NOMO-1 treated with dmso at 0.1 percent for 144 hours (cell line): ENCODE measurements around the gene RNF223.

ENCODE experiments used
- DNase-seq: peaks from one replicate; lab custom pipeline; 2025; ENCODE audit not compliant: unreplicated experiment; lab: John Stamatoyannopoulos, UW

The RNF223 gene

GRCh38 chr1:1047407-1047806, 26.7 kb downstream of the RNF223 start:
- DNase-seq, result no peak

- no peak for DNase-seq
Observed at GRCh38 chr1:1046767-1047166, 27.3 kb downstream of the RNF223 start.

- DNase-seq, result no peak
Observed at GRCh38 chr1:1046243-1046642, 27.9 kb downstream of the RNF223 start.

DNA sequence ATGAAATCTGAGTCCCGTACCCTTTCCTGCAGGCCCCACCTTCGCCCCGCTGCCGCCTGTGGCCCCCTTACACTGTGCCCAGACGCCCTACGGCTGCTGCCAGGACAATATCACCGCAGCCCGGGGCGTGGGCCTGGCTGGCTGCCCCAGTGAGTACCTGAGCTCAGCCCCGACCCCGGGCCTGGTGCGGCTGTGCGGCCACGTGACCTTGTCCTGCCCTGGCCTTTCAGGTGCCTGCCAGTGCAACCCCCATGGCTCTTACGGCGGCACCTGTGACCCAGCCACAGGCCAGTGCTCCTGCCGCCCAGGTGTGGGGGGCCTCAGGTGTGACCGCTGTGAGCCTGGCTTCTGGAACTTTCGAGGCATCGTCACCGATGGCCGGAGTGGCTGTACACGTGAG, 29.0 kb downstream of the RNF223 start:
- no peak for DNase-seq

- no peak for DNase-seq
Observed at GRCh38 chr1:1044455-1045078, 29.5 kb downstream of the RNF223 start.

DNA sequence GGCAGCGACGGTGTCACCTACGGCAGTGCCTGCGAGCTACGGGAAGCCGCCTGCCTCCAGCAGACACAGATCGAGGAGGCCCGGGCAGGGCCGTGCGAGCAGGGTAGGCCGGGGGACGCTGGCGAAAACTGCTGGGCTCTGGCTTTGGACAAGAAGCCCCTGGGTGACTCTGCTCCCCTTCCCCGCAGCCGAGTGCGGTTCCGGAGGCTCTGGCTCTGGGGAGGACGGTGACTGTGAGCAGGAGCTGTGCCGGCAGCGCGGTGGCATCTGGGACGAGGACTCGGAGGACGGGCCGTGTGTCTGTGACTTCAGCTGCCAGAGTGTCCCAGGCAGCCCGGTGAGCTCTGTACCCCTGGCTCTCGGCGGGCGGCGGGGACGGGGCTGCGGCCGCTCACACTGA, 30.2 kb downstream of the RNF223 start:
- no peak for DNase-seq

DNA sequence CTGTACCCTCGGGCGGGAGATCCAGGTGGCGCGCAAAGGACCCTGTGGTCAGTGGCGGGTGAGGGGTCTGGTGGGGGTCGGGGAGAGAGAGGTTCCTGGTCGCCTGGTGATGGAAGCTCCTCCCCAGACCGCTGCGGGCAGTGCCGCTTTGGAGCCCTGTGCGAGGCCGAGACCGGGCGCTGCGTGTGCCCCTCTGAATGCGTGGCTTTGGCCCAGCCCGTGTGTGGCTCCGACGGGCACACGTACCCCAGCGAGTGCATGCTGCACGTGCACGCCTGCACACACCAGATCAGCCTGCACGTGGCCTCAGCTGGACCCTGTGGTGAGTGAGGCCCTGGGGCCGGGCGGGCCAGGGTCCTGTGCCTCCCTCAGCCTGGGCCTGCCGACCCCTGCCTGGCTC, 30.7 kb downstream of the RNF223 start:
- no peak for DNase-seq

DNA sequence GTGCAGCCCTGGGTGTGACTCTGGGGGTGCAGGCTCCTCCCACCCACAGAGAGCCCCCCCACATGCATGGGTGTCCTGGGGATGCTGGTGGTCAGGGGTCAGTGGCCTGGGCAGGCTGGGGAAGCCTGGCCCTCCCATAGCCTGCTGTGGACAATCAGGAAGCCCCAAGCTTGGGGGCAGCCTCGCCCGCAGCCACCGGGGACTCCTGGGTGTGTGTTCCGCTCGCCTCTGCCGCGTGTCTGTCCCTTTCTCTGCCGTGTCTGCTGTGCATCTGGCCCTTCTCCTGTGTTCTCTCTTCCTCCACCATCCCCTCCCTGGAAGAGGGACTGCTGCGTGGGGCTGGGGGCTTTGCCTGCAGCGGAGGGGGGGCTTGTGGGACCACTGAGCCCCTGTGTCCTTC, 31.3 kb downstream of the RNF223 start:
- DNase-seq, result no peak

- no peak for DNase-seq
Observed at GRCh38 chr1:1041873-1042272, 32.2 kb downstream of the RNF223 start.

DNA sequence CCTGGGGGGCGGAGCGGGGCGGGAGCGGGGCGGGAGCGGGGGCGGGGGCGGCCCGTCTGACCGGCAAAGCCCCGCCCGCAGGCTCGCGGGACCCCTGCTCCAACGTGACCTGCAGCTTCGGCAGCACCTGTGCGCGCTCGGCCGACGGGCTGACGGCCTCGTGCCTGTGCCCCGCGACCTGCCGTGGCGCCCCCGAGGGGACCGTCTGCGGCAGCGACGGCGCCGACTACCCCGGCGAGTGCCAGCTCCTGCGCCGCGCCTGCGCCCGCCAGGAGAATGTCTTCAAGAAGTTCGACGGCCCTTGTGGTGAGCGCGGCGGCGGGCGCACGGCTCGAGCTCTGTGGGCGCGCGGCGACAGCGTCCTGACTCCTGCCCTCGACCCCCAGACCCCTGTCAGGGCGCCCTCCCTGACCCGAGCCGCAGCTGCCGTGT, 33.0 kb downstream of the RNF223 start:
- no peak for DNase-seq

- DNase-seq, result peak; percentile 49
Observed at GRCh38 chr1:1040004-1040991, 33.8 kb downstream of the RNF223 start.

- DNase-seq, result peak; percentile 43
Observed at GRCh38 chr1:1039145-1039910, 34.8 kb downstream of the RNF223 start.

- DNase-seq, result peak; percentile 78
Observed at GRCh38 chr1:1038694-1039093, 35.4 kb downstream of the RNF223 start.

DNA sequence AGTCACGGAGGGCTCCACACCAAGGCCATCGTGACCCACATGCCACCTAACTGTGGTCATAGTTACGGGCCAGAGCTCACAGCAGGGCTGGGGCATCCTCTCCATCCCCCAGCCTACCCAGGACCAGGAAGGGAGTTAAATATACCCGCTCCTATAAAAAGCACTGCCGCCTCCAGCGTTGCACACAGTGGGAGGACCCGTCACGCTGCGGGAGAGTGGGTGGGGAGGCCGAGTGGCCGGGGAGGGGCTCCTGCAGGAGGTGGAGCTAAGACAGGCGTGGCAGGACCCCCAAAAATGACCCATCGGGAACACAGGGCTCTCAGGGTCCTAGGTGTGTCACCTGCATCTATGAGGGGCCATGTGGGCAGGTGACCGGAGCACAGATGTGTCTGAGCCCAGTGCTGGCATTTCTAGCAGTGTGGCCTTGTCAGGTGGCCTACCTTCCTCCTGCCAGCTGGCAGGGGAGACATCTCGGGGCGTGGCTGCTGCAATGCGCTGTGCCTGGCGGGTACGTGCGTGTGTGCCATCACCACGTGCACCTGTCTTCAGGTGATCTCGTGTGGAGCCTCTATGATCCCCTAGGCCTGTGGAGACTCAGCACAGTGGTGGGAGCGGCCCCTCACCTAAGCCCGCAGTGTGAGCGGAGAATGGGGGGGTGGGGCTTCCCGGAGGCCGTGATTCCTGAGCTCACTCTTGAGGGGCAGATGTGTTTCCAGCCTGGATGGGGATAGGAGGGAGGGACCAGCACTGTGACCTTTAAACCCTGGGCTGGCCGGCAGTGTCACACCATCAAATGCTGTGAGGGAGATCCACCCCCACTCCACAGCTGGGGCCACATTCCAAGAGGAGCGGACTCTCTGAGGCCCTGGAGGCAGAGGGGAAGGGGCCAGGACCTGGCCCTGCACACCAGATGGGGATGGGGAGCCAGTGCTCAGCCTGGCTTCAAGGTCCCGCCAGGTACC, 36.5 kb downstream of the RNF223 start:
- DNase-seq, result no peak

DNA sequence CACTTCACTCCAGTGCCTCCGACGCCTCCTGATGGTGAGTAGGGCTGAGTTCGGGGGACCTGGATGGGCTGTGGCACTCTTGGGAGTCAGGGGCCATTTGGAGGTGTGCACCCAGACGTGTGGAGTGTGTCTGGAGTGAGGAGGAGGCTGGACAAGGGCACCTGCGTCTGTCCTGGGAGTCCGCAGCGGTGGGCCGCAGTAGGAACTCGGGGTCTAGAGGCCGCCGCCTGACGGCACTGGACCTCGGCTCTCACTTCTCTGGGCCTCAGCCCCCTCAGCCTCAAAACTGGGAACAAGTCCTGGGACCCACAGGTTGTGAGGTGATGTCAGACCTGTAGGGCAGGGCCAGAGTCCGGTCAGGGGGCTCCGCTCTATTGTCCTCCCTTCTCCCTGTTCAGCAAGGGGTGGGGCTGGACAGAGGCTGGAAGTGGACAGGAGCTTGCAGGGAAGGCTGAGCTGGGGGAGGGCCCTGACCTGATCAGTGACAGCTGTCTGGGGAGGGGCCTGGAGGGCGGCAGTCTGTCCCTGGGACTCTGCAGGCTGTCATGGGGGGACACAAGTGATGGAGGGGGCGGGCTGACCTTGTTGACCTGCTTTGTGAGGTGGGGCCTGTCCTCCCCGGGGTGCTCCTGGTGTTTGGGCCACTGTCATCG, 38.7 kb downstream of the RNF223 start:
- no peak for DNase-seq

DNA sequence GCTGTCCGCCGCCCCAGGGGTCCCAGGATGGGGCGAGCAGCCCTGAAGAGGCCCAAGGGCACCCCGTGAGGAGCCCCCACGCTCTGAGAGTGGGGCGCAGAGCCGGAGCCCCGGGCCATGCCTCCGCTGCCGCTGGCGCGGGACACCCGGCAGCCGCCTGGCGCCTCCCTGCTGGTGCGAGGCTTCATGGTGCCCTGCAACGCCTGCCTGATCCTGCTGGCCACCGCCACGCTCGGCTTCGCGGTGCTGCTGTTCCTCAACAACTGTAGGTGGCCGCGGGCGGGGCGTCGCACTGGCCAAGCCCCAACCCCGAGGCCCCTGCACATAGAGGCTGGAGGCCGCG, 39.7 kb downstream of the RNF223 start:
- DNase-seq, result no peak

GRCh38 chr1:1033731-1034438, 40.2 kb downstream of the RNF223 start:
- DNase-seq, result no peak

GRCh38 chr1:1033009-1033587, 41.0 kb downstream of the RNF223 start:
- DNase-seq, result peak; percentile 55

DNA sequence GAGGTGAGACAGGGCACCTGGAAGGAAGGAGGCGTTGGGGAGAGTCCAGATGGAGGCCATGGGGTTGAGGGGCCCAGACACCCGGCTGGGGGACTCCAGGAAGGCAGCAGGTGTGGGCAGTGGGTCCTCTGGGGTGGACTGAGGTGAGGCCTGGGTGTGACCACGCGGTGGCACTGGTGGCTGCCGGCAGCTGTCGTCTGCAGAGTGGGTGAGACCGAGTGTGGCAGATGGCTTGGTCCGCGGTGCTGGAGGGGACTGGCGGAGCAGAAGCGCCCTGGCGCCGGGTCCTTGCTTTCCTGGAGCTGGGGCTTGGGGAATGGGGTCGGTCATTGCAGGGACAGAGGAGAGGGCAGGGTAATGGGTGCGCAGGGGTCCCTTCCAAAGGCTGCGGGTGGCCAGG, 41.7 kb downstream of the RNF223 start:
- DNase-seq, result peak; percentile 34
